Suprapubic skin (tissue), 4 donors: ENCODE results near the gene IL17A.

ENCODE experiments used
- EP300 ChIP-seq: sonication (generic); formaldehyde crosslinking; IDR thresholded peaks from one replicate; pipeline ENCODE4 v1.6.1; 2017; ENCODE audit warnings: antibody characterized with exemption
- POLR2A ChIP-seq, 2 donors: fragments of 450-650 bp; IDR thresholded peaks; one replicate each; pipeline ENCODE4 v1.6.1; 2017; ENCODE audit warnings: antibody characterized with exemption in 2 of 2, mild to moderate bottlenecking in 2 of 2, moderate library complexity in 2 of 2
- POLR2AphosphoS5 ChIP-seq, 3 donors: sonication (generic); formaldehyde crosslinking; IDR thresholded peaks; one replicate each; pipeline ENCODE4 v1.6.1; 2017; ENCODE audit warnings: antibody characterized with exemption in 3 of 3
- TF ChIP-seq, protein P1 (sequence below), 2 donors: fragments of 200-600 bp in 1 of 2; fragments of 450-650 bp in 1 of 2; sonication (generic) in 1 of 2; IDR thresholded peaks; one replicate each; pipeline ENCODE4 v1.5.1; 2016 to 2019; ENCODE audit warnings: antibody characterized with exemption in 2 of 2, mild to moderate bottlenecking in 1 of 2, moderate library complexity in 1 of 2

DNA sequence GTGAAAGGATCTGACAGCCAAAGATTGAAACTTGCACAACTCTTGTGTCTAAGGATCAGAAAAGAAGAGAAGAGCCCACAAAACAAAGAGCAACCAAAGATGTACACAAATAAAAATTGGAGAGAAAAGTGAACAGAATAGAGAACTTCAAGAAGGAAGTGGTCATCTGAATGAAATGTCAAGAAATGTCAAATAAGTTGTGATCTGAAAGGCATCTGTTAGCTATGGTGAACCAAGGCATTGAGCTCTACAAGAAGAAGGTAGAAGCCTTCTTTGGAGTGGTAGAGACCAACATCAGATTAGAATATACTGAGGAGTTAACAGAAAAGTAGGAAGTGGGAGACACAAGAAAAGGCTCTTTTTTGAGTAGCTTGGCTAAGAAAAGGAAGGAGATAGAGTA is 29.6 kb downstream of the IL17A start:
- TF ChIP-seq POLR2AphosphoS5 (IDR thresholded peaks at IDR 0.05) (no peak), POLR2A (IDR thresholded peaks at IDR 0.05) (no peak), EP300 (no peak)
- TF ChIP-seq, protein P1, sequence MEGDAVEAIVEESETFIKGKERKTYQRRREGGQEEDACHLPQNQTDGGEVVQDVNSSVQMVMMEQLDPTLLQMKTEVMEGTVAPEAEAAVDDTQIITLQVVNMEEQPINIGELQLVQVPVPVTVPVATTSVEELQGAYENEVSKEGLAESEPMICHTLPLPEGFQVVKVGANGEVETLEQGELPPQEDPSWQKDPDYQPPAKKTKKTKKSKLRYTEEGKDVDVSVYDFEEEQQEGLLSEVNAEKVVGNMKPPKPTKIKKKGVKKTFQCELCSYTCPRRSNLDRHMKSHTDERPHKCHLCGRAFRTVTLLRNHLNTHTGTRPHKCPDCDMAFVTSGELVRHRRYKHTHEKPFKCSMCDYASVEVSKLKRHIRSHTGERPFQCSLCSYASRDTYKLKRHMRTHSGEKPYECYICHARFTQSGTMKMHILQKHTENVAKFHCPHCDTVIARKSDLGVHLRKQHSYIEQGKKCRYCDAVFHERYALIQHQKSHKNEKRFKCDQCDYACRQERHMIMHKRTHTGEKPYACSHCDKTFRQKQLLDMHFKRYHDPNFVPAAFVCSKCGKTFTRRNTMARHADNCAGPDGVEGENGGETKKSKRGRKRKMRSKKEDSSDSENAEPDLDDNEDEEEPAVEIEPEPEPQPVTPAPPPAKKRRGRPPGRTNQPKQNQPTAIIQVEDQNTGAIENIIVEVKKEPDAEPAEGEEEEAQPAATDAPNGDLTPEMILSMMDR (IDR thresholded peaks at IDR 0.05), result no peak
